ENCODE measurements around the gene MYOF. TPM values are rescaled to one million over a fixed set of nuclear protein-coding genes. Genes with fewer than 3 reads are reported as not detected.

Gene MYOF
- polyA plus RNA-seq, 1 donor (not counting 4 experiments of a cell fraction or from before 2014, with no cell fraction given): 232 TPM

DNA sequence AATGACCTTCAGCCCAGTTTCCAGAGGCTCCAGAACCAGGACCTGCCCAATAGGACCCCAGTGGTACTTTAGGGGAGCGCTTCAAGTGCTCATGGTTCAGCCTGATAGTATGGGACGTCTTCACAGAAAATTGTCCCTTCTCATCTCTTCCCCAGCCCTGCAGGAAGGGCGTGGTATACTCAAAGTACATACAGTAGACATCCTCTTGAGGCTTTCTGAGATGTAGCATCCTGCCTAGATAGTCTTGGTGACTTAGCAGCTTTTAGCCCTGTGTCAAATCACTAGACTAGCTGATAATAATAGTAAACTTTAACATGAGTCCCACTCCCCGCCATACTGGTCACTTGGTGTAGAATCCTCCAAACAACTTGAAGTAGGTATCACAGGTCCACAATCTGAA, 215.3 kb downstream of the MYOF start:
- no peaks in the 10 kb centered on the region for H3K9me1 ChIP-seq (ENCODE audit: control insufficient read depth, extremely low read depth, insufficient read depth, low read length)
- H3K9me3 ChIP-seq (ENCODE audit: control insufficient read depth, low read depth, low read length): no peaks in the 10 kb centered on the region
- no peak overlapping the region for H3K9ac ChIP-seq (ENCODE audit: control insufficient read depth, extremely low read depth, insufficient read depth, low read length)
- no peak overlapping the region for H3K4me2 ChIP-seq (ENCODE audit: control insufficient read depth, extremely low read depth, insufficient read depth, low read depth, low read length)
- FAIRE-seq (no peak), DNase-seq (ENCODE audit: low read depth, low spot score) (no peak)
- no peaks in the 10 kb centered on the region for H3K79me2 ChIP-seq (ENCODE audit: control insufficient read depth, insufficient read depth, low read length)
- dilution Hi-C loops (cut with MboI; ENCODE audit: extremely low pct_ligation_motif_present, low sequenced_read_pairs): no loop called here
- H3K27ac ChIP-seq (ENCODE audit: control insufficient read depth, insufficient read depth, low read length): no peak overlapping the region
- H3K27me3 ChIP-seq (ENCODE audit: control insufficient read depth, extremely low read depth, insufficient read depth, low read length): no peaks in the 10 kb centered on the region
- no peaks in the 10 kb centered on the region for H3K36me3 ChIP-seq (ENCODE audit: control insufficient read depth in 2 of 2, extremely low read depth in 1 of 2, insufficient read depth in 2 of 2, low read length in 2 of 2)
- no peak overlapping the region for H3K4me3 ChIP-seq (ENCODE audit: control insufficient read depth in 2 of 3, extremely low read depth in 1 of 3, insufficient read depth in 2 of 3, low read depth in 1 of 3, low read length in 3 of 3)
- H2AFZ ChIP-seq (ENCODE audit: control insufficient read depth, low read length): no peak overlapping the region
- TF ChIP-seq CTCF (optimal IDR thresholded peaks at IDR 0.05 in 1 of 3, IDR thresholded peaks at IDR 0.05 in 1 of 3, conservative IDR thresholded peaks at IDR 0.05 in 1 of 3; ENCODE audit: extremely low read depth in 1 of 3, insufficient read depth in 2 of 3, low read length in 3 of 3): no peak
- peaks cover 4% of the 10 kb centered on the region for H3K4me1 ChIP-seq (ENCODE audit: control insufficient read depth, extremely low read depth, insufficient read depth, low read length)
- H4K20me1 ChIP-seq (ENCODE audit: control insufficient read depth, extremely low read depth, insufficient read depth, low read length): no peaks in the 10 kb centered on the region

DNA sequence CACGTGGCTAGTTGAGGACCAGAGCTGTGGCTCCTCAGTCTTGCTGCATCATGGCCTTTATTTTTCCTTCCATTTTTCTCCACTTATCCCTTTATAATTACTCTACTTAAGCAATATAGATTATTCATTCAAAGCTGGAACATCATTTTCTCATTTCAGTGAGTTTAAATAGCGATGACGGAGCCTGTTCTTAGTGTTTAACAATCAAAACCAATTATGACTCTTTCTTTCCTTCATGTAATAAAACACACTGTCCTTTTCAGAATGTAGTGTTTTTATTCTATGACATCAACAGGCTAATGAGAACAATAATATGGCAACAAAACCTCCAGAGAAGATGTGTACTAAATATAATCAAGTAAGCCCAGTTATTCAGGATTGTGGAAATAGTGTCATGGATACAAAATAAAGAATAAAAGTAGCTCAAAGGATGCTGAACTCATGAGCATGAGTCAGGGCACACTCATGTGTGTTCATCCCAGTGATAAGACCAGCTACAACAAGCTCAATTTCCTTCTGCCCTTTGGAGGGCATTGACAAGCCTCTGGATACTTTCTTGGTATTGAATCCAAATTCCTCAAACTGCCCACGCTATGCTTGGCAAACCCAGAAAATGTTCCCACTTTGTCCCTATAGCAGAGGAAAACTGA, 220.0 kb downstream of the MYOF start:
- DNase-seq (ENCODE audit: low read depth, low spot score): no peak

More for the DNA sequence above, 220.0 kb downstream of the MYOF start:
- Histone ChIP-seq H3K4me2 (ENCODE audit: control insufficient read depth, extremely low read depth, insufficient read depth, low read depth, low read length) (no peak overlapping the region), H3K9me3 (ENCODE audit: control insufficient read depth, low read depth, low read length) (no peaks in the 10 kb centered on the region), H3K27me3 (ENCODE audit: control insufficient read depth, extremely low read depth, insufficient read depth, low read length) (no peaks in the 10 kb centered on the region), H3K4me1 (ENCODE audit: control insufficient read depth, extremely low read depth, insufficient read depth, low read length) (peaks cover 4% of the 10 kb centered on the region), H3K9me1 (ENCODE audit: control insufficient read depth, extremely low read depth, insufficient read depth, low read length) (no peaks in the 10 kb centered on the region), H3K4me3 (ENCODE audit: control insufficient read depth in 2 of 3, extremely low read depth in 1 of 3, insufficient read depth in 2 of 3, low read depth in 1 of 3, low read length in 3 of 3) (no peak overlapping the region), H3K36me3 (ENCODE audit: control insufficient read depth in 2 of 2, extremely low read depth in 1 of 2, insufficient read depth in 2 of 2, low read length in 2 of 2) (no peaks in the 10 kb centered on the region), H4K20me1 (ENCODE audit: control insufficient read depth, extremely low read depth, insufficient read depth, low read length) (no peaks in the 10 kb centered on the region), H2AFZ (ENCODE audit: control insufficient read depth, low read length) (no peak overlapping the region), H3K9ac (ENCODE audit: control insufficient read depth, extremely low read depth, insufficient read depth, low read length) (no peak overlapping the region), H3K79me2 (ENCODE audit: control insufficient read depth, insufficient read depth, low read length) (no peaks in the 10 kb centered on the region), H3K27ac (ENCODE audit: control insufficient read depth, insufficient read depth, low read length) (no peak overlapping the region)
- no peak for TF ChIP-seq EZH2 (IDR thresholded peaks at IDR 0.05; ENCODE audit: low read length)
- TF ChIP-seq CTCF (optimal IDR thresholded peaks at IDR 0.05 in 1 of 3, IDR thresholded peaks at IDR 0.05 in 1 of 3, conservative IDR thresholded peaks at IDR 0.05 in 1 of 3; ENCODE audit: extremely low read depth in 1 of 3, insufficient read depth in 2 of 3, low read length in 3 of 3): no peak
- peak; percentile 85 for FAIRE-seq
- dilution Hi-C loops (cut with MboI; ENCODE audit: extremely low pct_ligation_motif_present, low sequenced_read_pairs): no loop called here
